Measurements from ENCODE around the gene PCDHB16.
"Not testable (repeated sequence)": the region's sequence is repeated elsewhere in the genome, so short reads cannot be mapped to it uniquely, and the experiment has no call there.

DNA sequence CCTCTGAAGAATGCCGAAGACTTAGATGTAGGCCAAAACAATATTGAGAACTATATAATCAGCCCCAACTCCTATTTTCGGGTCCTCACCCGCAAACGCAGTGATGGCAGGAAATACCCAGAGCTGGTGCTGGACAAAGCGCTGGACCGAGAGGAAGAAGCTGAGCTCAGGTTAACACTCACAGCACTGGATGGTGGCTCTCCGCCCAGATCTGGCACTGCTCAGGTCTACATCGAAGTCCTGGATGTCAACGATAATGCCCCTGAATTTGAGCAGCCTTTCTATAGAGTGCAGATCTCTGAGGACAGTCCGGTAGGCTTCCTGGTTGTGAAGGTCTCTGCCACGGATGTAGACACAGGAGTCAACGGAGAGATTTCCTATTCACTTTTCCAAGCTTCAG, 32.4 kb downstream of the PCDHB16 start:
- TF ChIP-seq, protein P1, sequence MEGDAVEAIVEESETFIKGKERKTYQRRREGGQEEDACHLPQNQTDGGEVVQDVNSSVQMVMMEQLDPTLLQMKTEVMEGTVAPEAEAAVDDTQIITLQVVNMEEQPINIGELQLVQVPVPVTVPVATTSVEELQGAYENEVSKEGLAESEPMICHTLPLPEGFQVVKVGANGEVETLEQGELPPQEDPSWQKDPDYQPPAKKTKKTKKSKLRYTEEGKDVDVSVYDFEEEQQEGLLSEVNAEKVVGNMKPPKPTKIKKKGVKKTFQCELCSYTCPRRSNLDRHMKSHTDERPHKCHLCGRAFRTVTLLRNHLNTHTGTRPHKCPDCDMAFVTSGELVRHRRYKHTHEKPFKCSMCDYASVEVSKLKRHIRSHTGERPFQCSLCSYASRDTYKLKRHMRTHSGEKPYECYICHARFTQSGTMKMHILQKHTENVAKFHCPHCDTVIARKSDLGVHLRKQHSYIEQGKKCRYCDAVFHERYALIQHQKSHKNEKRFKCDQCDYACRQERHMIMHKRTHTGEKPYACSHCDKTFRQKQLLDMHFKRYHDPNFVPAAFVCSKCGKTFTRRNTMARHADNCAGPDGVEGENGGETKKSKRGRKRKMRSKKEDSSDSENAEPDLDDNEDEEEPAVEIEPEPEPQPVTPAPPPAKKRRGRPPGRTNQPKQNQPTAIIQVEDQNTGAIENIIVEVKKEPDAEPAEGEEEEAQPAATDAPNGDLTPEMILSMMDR (conservative IDR thresholded peaks at IDR 0.05; ENCODE audit: low read length): not testable (repeated sequence)
- TF ChIP-seq EZH2phosphoT487 (IDR thresholded peaks at IDR 0.05; ENCODE audit: borderline replicate concordance, low read depth, low read length): not testable (repeated sequence)
